Esophagus muscularis mucosa (tissue), 4 donors: Measurements from ENCODE around the gene TNNC2.

Experiments used
- EP300 ChIP-seq: sonication (generic); formaldehyde crosslinking; IDR thresholded peaks from one replicate; pipeline ENCODE4 v1.6.1; 2017; ENCODE audit warnings: antibody characterized with exemption
- POLR2A ChIP-seq: fragments of 450-650 bp; IDR thresholded peaks from one replicate; pipeline ENCODE4 v1.6.1; 2017; ENCODE audit warnings: antibody characterized with exemption, moderate library complexity, mild to moderate bottlenecking, low read depth
- POLR2AphosphoS5 ChIP-seq, 2 donors: sonication (generic); formaldehyde crosslinking; IDR thresholded peaks; one replicate each; pipeline ENCODE4 v1.6.1; 2017; ENCODE audit warnings: antibody characterized with exemption in 2 of 2
- TF ChIP-seq, protein P1 (sequence below), 3 experiments: fragments of 200-600 bp in 2 of 3; fragments of 450-650 bp in 1 of 3; sonication (generic) in 2 of 3; IDR thresholded peaks; one replicate each; pipeline ENCODE4 v1.5.1; 2017 to 2019; ENCODE audit warnings: antibody characterized with exemption in 3 of 3, mild to moderate bottlenecking in 2 of 3, moderate library complexity in 1 of 3

DNA sequence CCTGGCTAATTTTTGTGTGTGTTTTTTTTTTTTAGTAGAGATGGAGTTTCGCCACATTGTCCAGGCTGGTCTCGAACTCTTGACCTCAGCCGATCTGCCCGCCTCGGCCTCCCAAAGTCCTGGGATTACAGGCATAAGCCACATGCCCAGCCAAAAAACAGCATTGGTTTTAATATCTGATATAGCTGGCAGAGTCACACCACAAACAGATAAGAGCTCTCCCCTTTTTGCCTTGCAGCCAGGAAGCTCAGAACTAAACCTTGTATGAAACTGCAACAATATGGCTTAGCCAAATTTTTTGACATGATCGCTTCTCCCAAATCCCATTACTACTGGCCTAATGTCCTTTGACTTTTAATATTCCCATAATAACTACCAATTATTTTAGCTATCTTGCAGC lies 25.2 kb upstream of the TNNC2 start:
- TF ChIP-seq, protein P1, sequence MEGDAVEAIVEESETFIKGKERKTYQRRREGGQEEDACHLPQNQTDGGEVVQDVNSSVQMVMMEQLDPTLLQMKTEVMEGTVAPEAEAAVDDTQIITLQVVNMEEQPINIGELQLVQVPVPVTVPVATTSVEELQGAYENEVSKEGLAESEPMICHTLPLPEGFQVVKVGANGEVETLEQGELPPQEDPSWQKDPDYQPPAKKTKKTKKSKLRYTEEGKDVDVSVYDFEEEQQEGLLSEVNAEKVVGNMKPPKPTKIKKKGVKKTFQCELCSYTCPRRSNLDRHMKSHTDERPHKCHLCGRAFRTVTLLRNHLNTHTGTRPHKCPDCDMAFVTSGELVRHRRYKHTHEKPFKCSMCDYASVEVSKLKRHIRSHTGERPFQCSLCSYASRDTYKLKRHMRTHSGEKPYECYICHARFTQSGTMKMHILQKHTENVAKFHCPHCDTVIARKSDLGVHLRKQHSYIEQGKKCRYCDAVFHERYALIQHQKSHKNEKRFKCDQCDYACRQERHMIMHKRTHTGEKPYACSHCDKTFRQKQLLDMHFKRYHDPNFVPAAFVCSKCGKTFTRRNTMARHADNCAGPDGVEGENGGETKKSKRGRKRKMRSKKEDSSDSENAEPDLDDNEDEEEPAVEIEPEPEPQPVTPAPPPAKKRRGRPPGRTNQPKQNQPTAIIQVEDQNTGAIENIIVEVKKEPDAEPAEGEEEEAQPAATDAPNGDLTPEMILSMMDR (IDR thresholded peaks at IDR 0.05), result no peak
- TF ChIP-seq EP300 (no peak), POLR2AphosphoS5 (IDR thresholded peaks at IDR 0.05) (no peak), POLR2A (no peak)
